Cardiac muscle cell (in vitro differentiated cells and primary cell): Measurements from ENCODE around the gene OXSM. TPM values are rescaled to one million over a fixed set of nuclear protein-coding genes. Genes with fewer than 3 reads are reported as not detected.

Source experiments
- DNase-seq, 2 donors: peaks; one replicate each; pipeline versions ENCODE4 v3.0.0 to v3.0.0-alpha.2; 2010 to 2017; ENCODE audit warnings: low read depth in 1 of 2, low spot score in 1 of 2
- H3K27ac ChIP-seq: fragments of 200-600 bp; sonication (generic); 2 replicates; pipeline ENCODE4 v1.5.1; 2016
- H3K27me3 ChIP-seq: fragments of 200-600 bp; sonication (generic); 2 replicates; pipeline ENCODE4 v1.6.0; 2016; ENCODE audit warnings: control low read depth
- H3K36me3 ChIP-seq: fragments of 200-600 bp; sonication (generic); 2 replicates; pipeline ENCODE4 v1.5.1; 2016; ENCODE audit warnings: control low read depth
- H3K4me1 ChIP-seq: fragments of 200-600 bp; sonication (generic); 2 replicates; pipeline ENCODE4 v1.8.1; 2017; ENCODE audit warnings: low read depth, mild to moderate bottlenecking, mixed run types
- H3K4me3 ChIP-seq: fragments of 200-600 bp; sonication (generic); 2 replicates; pipeline ENCODE4 v1.5.1; 2016; ENCODE audit warnings: mild to moderate bottlenecking
- H3K9me3 ChIP-seq: fragments of 200-600 bp; sonication (generic); 2 replicates; pipeline ENCODE4 v1.5.1; 2017; ENCODE audit warnings: low read depth, mild to moderate bottlenecking, control low read depth
- CTCF ChIP-seq: IDR thresholded peaks from 2 replicates; pipeline ENCODE4 v1.5.1; 2012; ENCODE audit warnings: low read depth, mild to moderate bottlenecking, low read length
- polyA plus RNA-seq: library from polyadenylated mRNA; unstranded; fragments of >200 nt; fragmentation: Nextera tagmentation; extraction: Ambion mirVana; gene quantifications from 2 replicates; pipeline ENCODE4 v1.2.1, GENCODE V29; 2016
- total RNA-seq: library from RNA; depleted of rRNA; stranded (reverse); fragments of >200 nt; gene quantifications from 2 replicates; pipeline ENCODE4 v1.2.3, GENCODE V29; 2016

Gene OXSM
- total and polyA plus RNA-seq, 2 experiments from 2014 or later, result 4.8 to 17.6 TPM

- Histone ChIP-seq H3K4me3 (no peak overlapping the region), H3K36me3 (no peaks in the 10 kb centered on the region), H3K9me3 (no peaks in the 10 kb centered on the region), H3K27me3 (no peaks in the 10 kb centered on the region), H3K27ac (no peak overlapping the region), H3K4me1 (peaks cover 6% of the 10 kb centered on the region)
- DNase-seq, result no peak
- TF ChIP-seq CTCF, result no peak
Measured at GRCh38 chr3:25820816-25821486, 31.1 kb downstream of the OXSM start.

GRCh38 chr3:25821746-25822573 is 32.1 kb downstream of the OXSM start:
- TF ChIP-seq CTCF, result no peak

GRCh38 chr3:25823314-25823713 is 33.4 kb downstream of the OXSM start:
- no peaks in the 10 kb centered on the region for H3K27me3 ChIP-seq
- no peak overlapping the region for H3K27ac ChIP-seq
- H3K4me3 ChIP-seq, result no peak overlapping the region
- no peaks in the 10 kb centered on the region for H3K36me3 ChIP-seq
- no peak for DNase-seq
- no peak for TF ChIP-seq CTCF
- H3K4me1 ChIP-seq, result peaks cover 6% of the 10 kb centered on the region
- H3K9me3 ChIP-seq, result no peaks in the 10 kb centered on the region

More at GRCh38 chr3:25821746-25822573, 32.1 kb downstream of the OXSM start:
- Histone ChIP-seq H3K9me3 (no peaks in the 10 kb centered on the region), H3K27me3 (no peaks in the 10 kb centered on the region), H3K4me1 (peaks cover 6% of the 10 kb centered on the region), H3K27ac (no peak overlapping the region), H3K4me3 (no peak overlapping the region), H3K36me3 (no peaks in the 10 kb centered on the region)
- DNase-seq, result no peak

- Histone ChIP-seq H3K27me3 (no peaks in the 10 kb centered on the region), H3K27ac (no peak overlapping the region), H3K4me1 (peaks cover 6% of the 10 kb centered on the region), H3K4me3 (no peak overlapping the region), H3K36me3 (no peaks in the 10 kb centered on the region), H3K9me3 (no peaks in the 10 kb centered on the region)
- TF ChIP-seq CTCF, result no peak
- no peak for DNase-seq
Measured at GRCh38 chr3:25826510-25826909, 36.6 kb downstream of the OXSM start.

- Histone ChIP-seq H3K36me3 (no peaks in the 10 kb centered on the region), H3K27ac (no peak overlapping the region), H3K4me1 (no peaks in the 10 kb centered on the region), H3K4me3 (no peak overlapping the region), H3K27me3 (no peaks in the 10 kb centered on the region), H3K9me3 (no peaks in the 10 kb centered on the region)
- no peak for DNase-seq
- no peak for TF ChIP-seq CTCF
Measured at GRCh38 chr3:25830373-25831280, 40.7 kb downstream of the OXSM start.
